GM12874 (cell line): ENCODE results near the gene PWWP3B.

Experiments used
- CTCF ChIP-seq: IDR thresholded peaks from 2 replicates; pipeline ENCODE4 v1.5.1; 2011; ENCODE audit warnings: low read depth, mild to moderate bottlenecking, control low read depth, low read length, moderate library complexity; ENCODE audit not compliant: insufficient read depth

The PWWP3B gene

GRCh38 chrX:106177106-106177981 lies 9.2 kb downstream of the PWWP3B start:
- TF ChIP-seq CTCF = no peak

GRCh38 chrX:106177982-106178321 lies 9.8 kb downstream of the PWWP3B start:
- no peak for TF ChIP-seq CTCF

GRCh38 chrX:106178826-106179225 lies 10.7 kb downstream of the PWWP3B start:
- no peak for TF ChIP-seq CTCF

GRCh38 chrX:106201502-106202178 lies 33.5 kb downstream of the PWWP3B start:
- TF ChIP-seq CTCF = no peak

- TF ChIP-seq CTCF = no peak
Observed at GRCh38 chrX:106203315-106203714, 35.2 kb downstream of the PWWP3B start.

GRCh38 chrX:106208154-106208553 lies 40.0 kb downstream of the PWWP3B start:
- no peak for TF ChIP-seq CTCF
